ENCODE measurements around the gene GUCY1A2. TPM values are rescaled to one million over a fixed set of nuclear protein-coding genes. Genes with fewer than 3 reads are reported as not detected.

Gene GUCY1A2
- total RNA-seq, 2 donors from 2014 or later, result 0.77 to 1.2 TPM

GRCh38 chr11:107011977-107012376, 6.3 kb downstream of the GUCY1A2 start:
- H3K4me3 ChIP-seq, result no peak overlapping the region
- peaks cover 2% of the 10 kb centered on the region for H3K27me3 ChIP-seq
- intact Hi-C loops (cut with DNase I), result no loop called here
- H3K9ac ChIP-seq (ENCODE audit: low read depth in 2 of 2, low read length in 2 of 2), result no peak overlapping the region
- TF ChIP-seq CTCF (IDR thresholded peaks at IDR 0.05), result no peak
- no peaks in the 10 kb centered on the region for H3K36me3 ChIP-seq
- no peak for DNase-seq
- no peaks in the 10 kb centered on the region for H3K4me1 ChIP-seq
- H3K27ac ChIP-seq, result no peak overlapping the region
- H3K9me3 ChIP-seq, result no peaks in the 10 kb centered on the region

GRCh38 chr11:107009190-107009589, 9.1 kb downstream of the GUCY1A2 start:
- H3K27ac ChIP-seq, result no peak overlapping the region
- H3K9me3 ChIP-seq, result no peaks in the 10 kb centered on the region
- H3K9ac ChIP-seq (ENCODE audit: low read depth in 2 of 2, low read length in 2 of 2), result no peak overlapping the region
- DNase-seq, result no peak
- H3K27me3 ChIP-seq, result no peaks in the 10 kb centered on the region
- TF ChIP-seq CTCF (IDR thresholded peaks at IDR 0.05), result no peak
- H3K4me3 ChIP-seq, result no peak overlapping the region
- H3K4me1 ChIP-seq, result no peaks in the 10 kb centered on the region
- no peaks in the 10 kb centered on the region for H3K36me3 ChIP-seq
- intact Hi-C loops (cut with DNase I), result no loop called here

- TF ChIP-seq CTCF (IDR thresholded peaks at IDR 0.05), result no peak
- Histone ChIP-seq H3K9me3 (no peaks in the 10 kb centered on the region), H3K27ac (no peak overlapping the region), H3K27me3 (no peaks in the 10 kb centered on the region), H3K36me3 (no peaks in the 10 kb centered on the region), H3K4me1 (no peaks in the 10 kb centered on the region), H3K9ac (ENCODE audit: low read depth in 2 of 2, low read length in 2 of 2) (no peak overlapping the region), H3K4me3 (no peak overlapping the region)
- DNase-seq, result no peak
- intact Hi-C loops (cut with DNase I), result no loop called here
These were observed 12.0 kb downstream of the GUCY1A2 start for GRCh38 chr11:107006076-107006833.

- Histone ChIP-seq H3K9ac (ENCODE audit: low read depth in 2 of 2, low read length in 2 of 2) (no peak overlapping the region), H3K4me3 (no peak overlapping the region), H3K27ac (no peak overlapping the region), H3K4me1 (no peaks in the 10 kb centered on the region), H3K9me3 (no peaks in the 10 kb centered on the region), H3K27me3 (no peaks in the 10 kb centered on the region), H3K36me3 (no peaks in the 10 kb centered on the region)
- intact Hi-C loops (cut with DNase I), result no loop called here
- TF ChIP-seq CTCF (IDR thresholded peaks at IDR 0.05), result no peak
- no peak for DNase-seq
These were observed 19.1 kb downstream of the GUCY1A2 start for GRCh38 chr11:106999196-106999595.

GRCh38 chr11:106998916-106999188, 19.4 kb downstream of the GUCY1A2 start:
- no peak for TF ChIP-seq CTCF (IDR thresholded peaks at IDR 0.05)
- intact Hi-C loops (cut with DNase I), result no loop called here
- Histone ChIP-seq H3K4me1 (no peaks in the 10 kb centered on the region), H3K4me3 (no peak overlapping the region), H3K9ac (ENCODE audit: low read depth in 2 of 2, low read length in 2 of 2) (no peak overlapping the region), H3K27ac (no peak overlapping the region), H3K27me3 (no peaks in the 10 kb centered on the region), H3K9me3 (no peaks in the 10 kb centered on the region), H3K36me3 (no peaks in the 10 kb centered on the region)
- no peak for DNase-seq
